ENCODE results near the gene HSPB9. TPM values are rescaled to one million over a fixed set of nuclear protein-coding genes. Genes with fewer than 3 reads are reported as not detected.
"Not testable (repeated sequence)": the region's sequence is repeated elsewhere in the genome, so short reads cannot be mapped to it uniquely, and the experiment has no call there.

Gene HSPB9
- total RNA-seq, 1 experiment from 2014 or later = 0.07 TPM

GRCh38 chr17:42138749-42139492, 16.3 kb downstream of the HSPB9 start:
- no peak for DNase-seq (ENCODE audit: extremely low read depth, low read depth)

GRCh38 chr17:42140690-42141089, 18.1 kb downstream of the HSPB9 start:
- not testable (repeated sequence) for DNase-seq (ENCODE audit: extremely low read depth, low read depth)

- DNase-seq (ENCODE audit: extremely low read depth, low read depth) = no peak
Observed at GRCh38 chr17:42141382-42141781, 18.8 kb downstream of the HSPB9 start.

- no peak for DNase-seq (ENCODE audit: extremely low read depth, low read depth)
Observed at GRCh38 chr17:42142371-42142896, 19.8 kb downstream of the HSPB9 start.

- DNase-seq (ENCODE audit: extremely low read depth, low read depth) = not testable (repeated sequence)
Observed at GRCh38 chr17:42143138-42143537, 20.5 kb downstream of the HSPB9 start.

GRCh38 chr17:42146911-42147607, 24.5 kb downstream of the HSPB9 start:
- DNase-seq (ENCODE audit: extremely low read depth, low read depth) = no peak

GRCh38 chr17:42153919-42154742, 31.5 kb downstream of the HSPB9 start:
- no peak for DNase-seq (ENCODE audit: extremely low read depth, low read depth)

- no peak for DNase-seq (ENCODE audit: extremely low read depth, low read depth)
Observed at GRCh38 chr17:42155614-42156045, 33.0 kb downstream of the HSPB9 start.

GRCh38 chr17:42159796-42160530, 37.4 kb downstream of the HSPB9 start:
- no peak for DNase-seq (ENCODE audit: extremely low read depth, low read depth)

- DNase-seq (ENCODE audit: extremely low read depth, low read depth) = no peak
Observed at GRCh38 chr17:42160531-42160910, 37.9 kb downstream of the HSPB9 start.

- no peak for DNase-seq (ENCODE audit: extremely low read depth, low read depth)
Observed at GRCh38 chr17:42163113-42163512, 40.5 kb downstream of the HSPB9 start.

GRCh38 chr17:42163696-42164407, 41.2 kb downstream of the HSPB9 start:
- no peak for DNase-seq (ENCODE audit: extremely low read depth, low read depth)

- DNase-seq (ENCODE audit: extremely low read depth, low read depth) = no peak
Observed at GRCh38 chr17:42165751-42166150, 43.1 kb downstream of the HSPB9 start.

GRCh38 chr17:42166196-42166763, 43.7 kb downstream of the HSPB9 start:
- no peak for DNase-seq (ENCODE audit: extremely low read depth, low read depth)

GRCh38 chr17:42167807-42168206, 45.2 kb downstream of the HSPB9 start:
- DNase-seq (ENCODE audit: extremely low read depth, low read depth) = no peak

GRCh38 chr17:42169351-42169750, 46.7 kb downstream of the HSPB9 start:
- no peak for DNase-seq (ENCODE audit: extremely low read depth, low read depth)

GRCh38 chr17:42171831-42172230, 49.2 kb downstream of the HSPB9 start:
- DNase-seq (ENCODE audit: extremely low read depth, low read depth) = no peak

Data from NCI-H460 (cell line).